Nephron (organoid): Measurements from ENCODE around the gene APMAP.

ENCODE experiments used
- H3K27ac Mint-ChIP-seq, 3 experiments: 2 replicates each; pipeline ENCODE4 v1.8.0; 2020; ENCODE audit warnings: mixed read lengths in 3 of 3, mild to moderate bottlenecking in 2 of 3, moderate library complexity in 1 of 3
- H3K27me3 Mint-ChIP-seq: 2 replicates; pipeline ENCODE4 v1.8.0; 2021; ENCODE audit warnings: low read depth, mild to moderate bottlenecking, moderate library complexity, mixed read lengths
- H3K36me3 Mint-ChIP-seq: 2 replicates; pipeline ENCODE4 v1.8.0; 2020; ENCODE audit warnings: low read depth, mixed read lengths
- H3K4me1 Mint-ChIP-seq: 2 replicates; pipeline ENCODE4 v1.8.0; 2020; ENCODE audit warnings: mixed read lengths
- H3K4me3 Mint-ChIP-seq, 3 experiments: 2 replicates each; pipeline ENCODE4 v1.8.0; 2020; ENCODE audit warnings: mild to moderate bottlenecking in 3 of 3, mixed read lengths in 3 of 3, moderate library complexity in 2 of 3
- H3K9me3 Mint-ChIP-seq: 2 replicates; pipeline ENCODE4 v1.8.0; 2020; ENCODE audit warnings: mixed read lengths
- TF ChIP-seq, protein P1 (sequence below), 3 experiments: fragments of 200-600 bp; sonication (generic); IDR thresholded peaks; one replicate each; pipeline ENCODE4 v1.5.0; 2021; ENCODE audit warnings: antibody characterized with exemption in 3 of 3; ENCODE audit not compliant: unreplicated experiment in 3 of 3

APMAP gene

DNA sequence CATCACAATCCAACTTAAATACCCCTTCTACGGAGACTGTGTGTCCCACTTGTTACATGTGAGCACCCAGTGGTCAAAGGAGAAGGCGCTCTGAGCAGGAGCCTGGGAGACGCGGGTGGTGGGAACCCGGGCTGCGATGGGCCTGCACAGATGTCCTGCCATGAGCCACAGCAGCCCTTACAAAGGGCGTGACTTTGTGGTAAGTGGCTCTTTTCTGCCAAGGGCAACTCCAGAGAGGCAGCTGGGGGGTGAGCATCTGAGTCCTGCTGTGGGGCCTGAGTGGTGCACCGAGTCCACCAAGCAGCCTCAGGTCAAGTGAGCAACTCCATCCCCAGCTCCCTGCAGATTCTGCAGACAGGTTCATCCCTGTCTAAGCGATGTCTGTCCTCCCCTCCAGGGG lies 77.1 kb downstream of the APMAP start:
- Mint-ChIP-seq H3K4me3 (no peak overlapping the region), H3K9me3 (no peaks in the 10 kb centered on the region), H3K27ac (no peak overlapping the region), H3K36me3 (no peaks in the 10 kb centered on the region), H3K4me1 (peaks cover 26% of the 10 kb centered on the region), H3K27me3 (peaks cover 25% of the 10 kb centered on the region)
- TF ChIP-seq, protein P1, sequence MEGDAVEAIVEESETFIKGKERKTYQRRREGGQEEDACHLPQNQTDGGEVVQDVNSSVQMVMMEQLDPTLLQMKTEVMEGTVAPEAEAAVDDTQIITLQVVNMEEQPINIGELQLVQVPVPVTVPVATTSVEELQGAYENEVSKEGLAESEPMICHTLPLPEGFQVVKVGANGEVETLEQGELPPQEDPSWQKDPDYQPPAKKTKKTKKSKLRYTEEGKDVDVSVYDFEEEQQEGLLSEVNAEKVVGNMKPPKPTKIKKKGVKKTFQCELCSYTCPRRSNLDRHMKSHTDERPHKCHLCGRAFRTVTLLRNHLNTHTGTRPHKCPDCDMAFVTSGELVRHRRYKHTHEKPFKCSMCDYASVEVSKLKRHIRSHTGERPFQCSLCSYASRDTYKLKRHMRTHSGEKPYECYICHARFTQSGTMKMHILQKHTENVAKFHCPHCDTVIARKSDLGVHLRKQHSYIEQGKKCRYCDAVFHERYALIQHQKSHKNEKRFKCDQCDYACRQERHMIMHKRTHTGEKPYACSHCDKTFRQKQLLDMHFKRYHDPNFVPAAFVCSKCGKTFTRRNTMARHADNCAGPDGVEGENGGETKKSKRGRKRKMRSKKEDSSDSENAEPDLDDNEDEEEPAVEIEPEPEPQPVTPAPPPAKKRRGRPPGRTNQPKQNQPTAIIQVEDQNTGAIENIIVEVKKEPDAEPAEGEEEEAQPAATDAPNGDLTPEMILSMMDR (IDR thresholded peaks at IDR 0.05; ENCODE audit: unreplicated experiment in 3 of 3): no peak

DNA sequence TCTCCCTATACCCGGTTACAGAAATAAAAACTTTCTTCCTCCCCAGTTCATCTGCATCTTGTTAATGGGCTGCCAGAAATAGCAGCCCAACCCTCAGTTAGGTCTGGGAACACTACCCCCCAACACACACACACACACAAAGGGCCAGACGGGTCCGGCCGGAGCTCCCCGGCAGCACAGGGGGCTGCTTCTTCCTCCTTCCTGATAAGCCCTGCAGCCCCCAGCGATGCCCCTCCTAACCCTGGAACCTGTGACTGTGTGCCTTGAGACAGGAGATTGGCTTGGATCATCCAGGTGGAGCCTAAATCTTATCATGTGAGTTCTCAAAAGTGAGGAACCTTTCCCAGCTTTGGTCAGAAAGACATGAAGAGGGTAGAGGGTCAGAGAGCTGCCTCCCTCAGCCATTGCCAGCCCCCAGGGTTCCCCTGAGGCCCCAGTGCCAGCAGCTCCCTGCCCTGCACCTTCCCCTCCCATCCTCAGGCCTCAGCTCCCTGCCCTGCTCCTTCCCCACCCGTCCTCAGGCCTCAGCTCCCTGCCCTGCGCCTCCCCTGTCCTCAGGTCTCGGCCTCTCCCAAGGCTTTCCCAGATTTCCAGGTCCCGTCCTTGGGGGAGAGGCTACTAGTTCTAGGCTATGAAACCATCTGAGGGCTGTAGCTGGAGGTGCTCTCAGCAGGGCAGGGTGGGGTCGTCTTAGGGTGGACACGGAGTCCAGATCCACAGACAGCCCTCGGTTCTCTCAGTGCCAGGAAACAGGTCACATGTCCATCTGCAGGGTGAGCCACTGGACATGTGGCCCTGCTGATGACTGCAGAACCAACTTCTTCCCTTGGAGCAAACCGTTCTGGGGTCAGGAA lies 77.9 kb downstream of the APMAP start:
- Mint-ChIP-seq H3K27ac (no peak overlapping the region), H3K27me3 (peaks cover 25% of the 10 kb centered on the region), H3K9me3 (no peaks in the 10 kb centered on the region), H3K4me1 (peaks cover 17% of the 10 kb centered on the region), H3K4me3 (no peak overlapping the region), H3K36me3 (no peaks in the 10 kb centered on the region)
- TF ChIP-seq, protein P1 (IDR thresholded peaks at IDR 0.05; ENCODE audit: unreplicated experiment in 3 of 3): no peak

DNA sequence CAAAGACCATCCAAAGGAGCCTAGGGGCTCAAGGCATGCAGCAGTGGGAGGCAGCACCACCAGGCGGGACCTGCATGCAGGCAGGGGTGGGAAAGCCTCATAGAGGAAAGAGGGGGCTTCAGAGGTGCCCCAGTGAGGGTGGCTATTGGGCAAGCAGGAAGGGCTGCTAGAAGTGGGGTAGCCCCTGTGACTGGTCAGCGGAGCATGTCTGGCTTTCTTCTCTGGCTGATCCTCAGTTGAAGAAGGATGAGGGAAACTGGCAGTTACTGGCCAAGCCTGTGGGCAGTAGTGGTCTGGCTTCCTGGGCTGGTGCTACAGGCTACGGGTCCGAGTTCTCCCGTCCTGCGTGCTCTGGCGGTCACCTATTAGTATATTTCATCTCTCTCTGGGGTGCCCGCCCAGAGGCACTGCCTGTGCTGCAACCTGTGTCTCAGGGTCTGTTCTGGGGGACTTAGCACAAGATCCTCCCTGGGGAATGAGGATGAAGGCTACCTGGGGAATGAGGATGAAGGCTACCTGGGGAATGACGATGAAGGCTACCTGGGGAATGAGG lies 79.4 kb downstream of the APMAP start:
- no peaks in the 10 kb centered on the region for H3K36me3 Mint-ChIP-seq
- no peak overlapping the region for H3K27ac Mint-ChIP-seq

More for the DNA sequence above, 79.4 kb downstream of the APMAP start:
- TF ChIP-seq, protein P1 (IDR thresholded peaks at IDR 0.05; ENCODE audit: unreplicated experiment in 3 of 3): no peak
- peaks cover under 1% of the 10 kb centered on the region for H3K9me3 Mint-ChIP-seq
- no peak overlapping the region for H3K4me3 Mint-ChIP-seq
- peaks cover 3% of the 10 kb centered on the region for H3K4me1 Mint-ChIP-seq
- H3K27me3 Mint-ChIP-seq: peaks cover 28% of the 10 kb centered on the region
